OCI-LY3 (cell line): ENCODE data around the gene ZNF185.

Experiments
- EZH2phosphoT487 ChIP-seq: fragments of 200-600 bp; shearing (Covaris generic); IDR thresholded peaks from 2 replicates; pipeline ENCODE4 v1.6.1; 2018; ENCODE audit warnings: antibody characterized with exemption, mixed run types, low read depth
- TF ChIP-seq, protein P1 (sequence below): fragments of 200-600, 300-600 bp; sonication (generic); IDR thresholded peaks from 2 replicates; pipeline ENCODE4 v1.5.1; 2014; ENCODE audit warnings: antibody characterized with exemption, low read length, low read depth

GRCh38 chrX:152936306-152936705 lies 38.4 kb downstream of the ZNF185 start:
- TF ChIP-seq, protein P1, sequence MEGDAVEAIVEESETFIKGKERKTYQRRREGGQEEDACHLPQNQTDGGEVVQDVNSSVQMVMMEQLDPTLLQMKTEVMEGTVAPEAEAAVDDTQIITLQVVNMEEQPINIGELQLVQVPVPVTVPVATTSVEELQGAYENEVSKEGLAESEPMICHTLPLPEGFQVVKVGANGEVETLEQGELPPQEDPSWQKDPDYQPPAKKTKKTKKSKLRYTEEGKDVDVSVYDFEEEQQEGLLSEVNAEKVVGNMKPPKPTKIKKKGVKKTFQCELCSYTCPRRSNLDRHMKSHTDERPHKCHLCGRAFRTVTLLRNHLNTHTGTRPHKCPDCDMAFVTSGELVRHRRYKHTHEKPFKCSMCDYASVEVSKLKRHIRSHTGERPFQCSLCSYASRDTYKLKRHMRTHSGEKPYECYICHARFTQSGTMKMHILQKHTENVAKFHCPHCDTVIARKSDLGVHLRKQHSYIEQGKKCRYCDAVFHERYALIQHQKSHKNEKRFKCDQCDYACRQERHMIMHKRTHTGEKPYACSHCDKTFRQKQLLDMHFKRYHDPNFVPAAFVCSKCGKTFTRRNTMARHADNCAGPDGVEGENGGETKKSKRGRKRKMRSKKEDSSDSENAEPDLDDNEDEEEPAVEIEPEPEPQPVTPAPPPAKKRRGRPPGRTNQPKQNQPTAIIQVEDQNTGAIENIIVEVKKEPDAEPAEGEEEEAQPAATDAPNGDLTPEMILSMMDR = no peak
- TF ChIP-seq EZH2phosphoT487 = no peak
